BE2C (cell line): ENCODE results near the gene PCDH9.

Source experiments
- DNase-seq: peaks from one replicate; pipeline ENCODE4 v3.0.0-alpha.2; 2020
- H3K27me3 ChIP-seq: fragments of 250-450 bp; sonication (Bioruptor Pico); 2 replicates; pipeline ENCODE4 v1.5.1; 2020; ENCODE audit warnings: mild to moderate bottlenecking
- H3K36me3 ChIP-seq: fragments of 250-450 bp; sonication (Bioruptor Pico); 2 replicates; pipeline ENCODE4 v1.5.1; 2020; ENCODE audit warnings: mild to moderate bottlenecking
- H3K4me1 ChIP-seq: fragments of 250-450 bp; sonication (Bioruptor Pico); 2 replicates; pipeline ENCODE4 v1.5.1; 2020
- H3K4me3 ChIP-seq: 2 replicates; pipeline ENCODE4 v1.5.1; 2011; ENCODE audit warnings: low read depth, low read length
- H3K9me3 ChIP-seq: fragments of 250-450 bp; sonication (Bioruptor Pico); 2 replicates; pipeline ENCODE4 v1.5.1; 2020
- TF ChIP-seq, protein P1 (sequence below): IDR thresholded peaks from 2 replicates; pipeline ENCODE4 v1.5.1; 2012; ENCODE audit warnings: mild to moderate bottlenecking, low read depth, low read length

Gene PCDH9

DNA sequence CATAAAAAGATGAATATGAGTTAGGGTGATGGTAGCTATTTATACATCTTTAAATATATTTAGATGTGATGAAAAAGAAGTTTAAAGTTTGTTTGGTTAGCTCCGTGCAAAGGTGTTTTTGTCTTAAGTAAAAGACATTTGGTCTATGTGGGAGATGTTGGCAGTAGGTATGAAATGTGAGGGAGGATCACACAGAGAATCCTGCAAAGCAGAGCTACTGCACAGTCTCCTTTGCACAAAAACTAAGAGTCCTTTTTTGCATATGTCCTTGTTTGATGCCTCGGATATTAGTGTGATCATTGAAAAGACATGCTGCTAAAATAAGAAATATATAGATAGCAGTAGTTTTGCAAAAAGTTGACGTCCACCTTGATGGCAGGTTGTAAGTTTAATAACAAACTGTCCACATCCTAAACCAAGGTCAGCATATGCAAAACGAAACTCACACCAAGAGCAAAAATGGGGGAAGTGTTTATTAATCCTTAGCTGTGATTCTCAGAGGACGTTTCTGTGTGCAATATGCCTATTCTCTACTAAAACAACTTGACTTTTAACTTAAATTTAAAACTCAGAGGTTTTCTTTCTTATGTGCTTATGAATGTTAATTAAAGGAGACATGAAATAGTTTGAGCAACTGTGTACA, 870.1 kb downstream of the PCDH9 start:
- no peaks in the 10 kb centered on the region for H3K9me3 ChIP-seq
- no peaks in the 10 kb centered on the region for H3K27me3 ChIP-seq
- H3K36me3 ChIP-seq, result no peaks in the 10 kb centered on the region
- no peaks in the 10 kb centered on the region for H3K4me1 ChIP-seq
- TF ChIP-seq, protein P1, sequence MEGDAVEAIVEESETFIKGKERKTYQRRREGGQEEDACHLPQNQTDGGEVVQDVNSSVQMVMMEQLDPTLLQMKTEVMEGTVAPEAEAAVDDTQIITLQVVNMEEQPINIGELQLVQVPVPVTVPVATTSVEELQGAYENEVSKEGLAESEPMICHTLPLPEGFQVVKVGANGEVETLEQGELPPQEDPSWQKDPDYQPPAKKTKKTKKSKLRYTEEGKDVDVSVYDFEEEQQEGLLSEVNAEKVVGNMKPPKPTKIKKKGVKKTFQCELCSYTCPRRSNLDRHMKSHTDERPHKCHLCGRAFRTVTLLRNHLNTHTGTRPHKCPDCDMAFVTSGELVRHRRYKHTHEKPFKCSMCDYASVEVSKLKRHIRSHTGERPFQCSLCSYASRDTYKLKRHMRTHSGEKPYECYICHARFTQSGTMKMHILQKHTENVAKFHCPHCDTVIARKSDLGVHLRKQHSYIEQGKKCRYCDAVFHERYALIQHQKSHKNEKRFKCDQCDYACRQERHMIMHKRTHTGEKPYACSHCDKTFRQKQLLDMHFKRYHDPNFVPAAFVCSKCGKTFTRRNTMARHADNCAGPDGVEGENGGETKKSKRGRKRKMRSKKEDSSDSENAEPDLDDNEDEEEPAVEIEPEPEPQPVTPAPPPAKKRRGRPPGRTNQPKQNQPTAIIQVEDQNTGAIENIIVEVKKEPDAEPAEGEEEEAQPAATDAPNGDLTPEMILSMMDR, result no peak
- DNase-seq, result no peak
- no peak overlapping the region for H3K4me3 ChIP-seq

DNA sequence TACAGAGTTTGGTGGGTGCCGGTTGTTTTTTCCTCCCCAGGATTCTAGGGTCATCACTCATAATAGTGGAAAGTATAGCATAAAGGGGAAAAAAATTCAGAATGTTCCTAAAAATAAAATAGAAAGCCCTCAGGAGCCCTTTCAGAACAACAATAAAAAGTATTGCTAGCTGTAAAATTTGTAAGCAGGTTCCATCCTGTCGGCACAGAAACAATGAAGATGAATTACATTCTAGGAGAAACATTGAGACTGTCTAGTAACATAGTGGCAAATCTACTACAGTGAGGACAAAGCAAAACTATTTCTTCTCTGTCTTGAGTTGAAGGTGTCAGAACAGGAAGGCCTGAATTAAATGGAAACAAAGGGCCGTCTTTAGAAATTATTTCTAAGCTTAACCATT, 870.7 kb downstream of the PCDH9 start:
- H3K27me3 ChIP-seq, result no peaks in the 10 kb centered on the region
- H3K36me3 ChIP-seq, result no peaks in the 10 kb centered on the region
- TF ChIP-seq, protein P1, result no peak
- H3K4me3 ChIP-seq, result no peak overlapping the region
- no peaks in the 10 kb centered on the region for H3K4me1 ChIP-seq
- DNase-seq, result no peak
- H3K9me3 ChIP-seq, result no peaks in the 10 kb centered on the region

DNA sequence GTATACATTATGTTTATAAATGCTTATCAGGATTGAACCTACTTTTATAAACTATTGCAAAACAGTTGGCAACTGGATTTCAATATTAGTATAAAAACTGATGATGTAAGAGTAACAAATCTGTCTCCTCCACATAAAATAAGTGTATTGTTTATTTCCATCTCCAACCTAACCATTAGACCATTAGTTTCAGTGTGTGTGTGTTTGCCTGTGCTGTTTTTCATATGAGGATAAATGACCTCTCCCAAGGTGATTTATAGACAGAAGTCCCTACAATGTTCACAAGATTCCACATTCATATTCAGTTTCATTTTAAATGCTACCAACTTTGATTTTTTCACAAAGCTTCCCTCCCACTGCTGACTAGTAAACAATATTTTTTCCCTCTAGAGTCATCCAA, 871.6 kb downstream of the PCDH9 start:
- no peaks in the 10 kb centered on the region for H3K9me3 ChIP-seq
- no peaks in the 10 kb centered on the region for H3K36me3 ChIP-seq
- H3K27me3 ChIP-seq, result no peaks in the 10 kb centered on the region
- H3K4me3 ChIP-seq, result no peak overlapping the region
- TF ChIP-seq, protein P1, result no peak
- no peak for DNase-seq
- no peaks in the 10 kb centered on the region for H3K4me1 ChIP-seq

DNA sequence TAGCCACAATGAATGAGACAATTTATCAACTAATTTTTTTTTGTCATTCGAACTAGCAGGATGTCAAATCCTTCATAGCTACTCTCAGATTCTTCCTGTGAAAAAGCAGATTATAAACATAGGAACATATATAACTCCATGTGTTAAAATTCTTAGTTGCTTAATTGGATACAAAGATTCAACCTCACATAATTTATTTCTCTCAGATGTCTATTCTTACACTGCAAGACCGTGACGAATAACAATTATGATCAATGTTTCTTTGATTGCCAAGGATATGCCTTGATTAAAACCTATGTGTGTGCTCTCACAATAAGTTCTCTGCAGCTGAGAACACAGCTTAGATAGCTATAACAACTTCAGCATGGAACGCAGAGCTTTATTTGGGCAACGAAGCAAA, 872.7 kb downstream of the PCDH9 start:
- Histone ChIP-seq H3K4me1 (no peaks in the 10 kb centered on the region), H3K27me3 (no peaks in the 10 kb centered on the region), H3K36me3 (no peaks in the 10 kb centered on the region), H3K4me3 (no peak overlapping the region), H3K9me3 (no peaks in the 10 kb centered on the region)
- TF ChIP-seq, protein P1, result no peak
- DNase-seq, result no peak

DNA sequence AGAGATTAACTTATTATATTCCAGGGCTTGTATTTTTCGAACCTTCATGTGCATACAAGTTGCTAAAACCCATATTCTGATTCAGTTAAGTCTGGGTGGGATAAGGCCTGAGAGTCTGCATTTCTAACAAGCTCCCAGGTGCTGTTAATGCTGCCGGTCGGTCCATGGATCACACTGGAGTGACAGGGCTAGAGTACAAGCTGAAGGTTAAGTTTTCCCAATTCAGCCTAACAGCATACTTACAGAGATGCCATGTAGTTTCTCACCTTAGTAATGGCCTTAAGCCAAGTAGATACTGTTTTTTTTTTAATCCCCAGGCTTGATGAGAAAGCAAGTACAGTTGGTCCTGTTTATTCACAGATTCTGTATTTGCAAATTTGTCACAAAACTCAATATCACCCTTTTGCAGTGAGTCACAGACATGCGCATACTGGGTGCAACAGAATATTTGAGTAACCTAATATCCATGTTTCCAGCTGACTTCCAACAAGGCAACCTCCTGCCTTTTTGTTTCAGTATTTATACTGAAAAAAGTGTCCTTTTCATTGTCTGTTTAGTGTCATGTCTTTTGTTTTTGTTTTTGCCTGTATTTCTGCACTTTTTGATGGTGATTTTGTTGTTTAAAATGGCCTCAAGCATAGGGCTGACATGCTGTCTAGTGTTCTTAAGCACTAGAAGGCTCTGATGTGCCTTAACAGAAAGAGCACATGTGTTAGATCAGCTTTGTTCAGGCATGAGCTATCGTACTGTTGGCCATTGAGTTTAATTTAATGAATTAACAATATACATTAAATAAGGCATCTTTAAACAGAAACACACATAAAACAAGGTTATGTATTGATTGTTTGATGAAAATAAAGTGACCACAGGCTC, 875.0 kb downstream of the PCDH9 start:
- no peak for DNase-seq
- no peaks in the 10 kb centered on the region for H3K27me3 ChIP-seq
- TF ChIP-seq, protein P1, result no peak
- H3K4me3 ChIP-seq, result no peak overlapping the region
- H3K36me3 ChIP-seq, result no peaks in the 10 kb centered on the region
- H3K4me1 ChIP-seq, result no peaks in the 10 kb centered on the region
- H3K9me3 ChIP-seq, result no peaks in the 10 kb centered on the region

DNA sequence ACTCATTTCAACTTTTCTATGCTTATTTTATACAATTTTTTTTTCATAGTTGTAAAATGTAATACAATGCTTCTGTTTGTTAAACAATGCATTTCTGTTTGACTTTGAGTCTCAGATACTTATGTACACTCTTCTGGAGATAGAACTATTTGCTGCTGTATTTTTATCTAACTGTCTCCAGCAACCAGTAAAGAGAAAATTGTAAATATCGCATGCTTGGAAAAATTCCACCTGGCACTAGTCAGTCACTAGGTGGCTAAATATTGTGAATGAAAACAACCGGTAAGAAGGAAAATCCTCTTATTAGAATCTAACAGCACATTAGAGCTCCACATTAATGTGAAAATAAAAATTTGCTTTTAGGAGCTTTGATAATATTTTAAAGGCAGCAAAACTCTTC, 876.5 kb downstream of the PCDH9 start:
- H3K4me3 ChIP-seq, result no peak overlapping the region
- no peaks in the 10 kb centered on the region for H3K27me3 ChIP-seq
- TF ChIP-seq, protein P1, result 0 out of 2 replicates have a peak, but pooled peaks have one; percentile 3
- no peak for DNase-seq
- H3K9me3 ChIP-seq, result no peaks in the 10 kb centered on the region
- no peaks in the 10 kb centered on the region for H3K36me3 ChIP-seq
- no peaks in the 10 kb centered on the region for H3K4me1 ChIP-seq
